ENCODE measurements around the gene CTIF.
A peak's percentile ranks its signal among the peaks of the same experiment; 100 is the strongest.

The CTIF gene

GRCh38 chr18:48896326-48896874 is 357.6 kb downstream of the CTIF start:
- no peak for DNase-seq

- DNase-seq = no peak
These were observed 358.2 kb downstream of the CTIF start for GRCh38 chr18:48896875-48897511.

- no peak for DNase-seq
These were observed 358.7 kb downstream of the CTIF start for GRCh38 chr18:48897531-48897930.

- no peak for DNase-seq
These were observed 359.7 kb downstream of the CTIF start for GRCh38 chr18:48898521-48898920.

- DNase-seq = no peak
These were observed 360.8 kb downstream of the CTIF start for GRCh38 chr18:48899558-48900174.

GRCh38 chr18:48900469-48900868 is 361.6 kb downstream of the CTIF start:
- DNase-seq = no peak

- DNase-seq = no peak
These were observed 362.6 kb downstream of the CTIF start for GRCh38 chr18:48901145-48902022.

GRCh38 chr18:48902023-48902855 is 363.4 kb downstream of the CTIF start:
- DNase-seq = no peak

- no peak for DNase-seq
These were observed 364.2 kb downstream of the CTIF start for GRCh38 chr18:48902856-48903601.

- no peak for DNase-seq
These were observed 365.3 kb downstream of the CTIF start for GRCh38 chr18:48904091-48904490.

- no peak for DNase-seq
These were observed 366.1 kb downstream of the CTIF start for GRCh38 chr18:48904847-48905394.

- no peak for DNase-seq
These were observed 366.7 kb downstream of the CTIF start for GRCh38 chr18:48905513-48905912.

GRCh38 chr18:48908916-48909315 is 370.1 kb downstream of the CTIF start:
- DNase-seq = no peak

GRCh38 chr18:48909721-48910120 is 370.9 kb downstream of the CTIF start:
- peak in 3 of 6 experiments; percentile 26 to 46 (median 42) for DNase-seq

- DNase-seq = no peak
These were observed 372.2 kb downstream of the CTIF start for GRCh38 chr18:48910972-48911545.

Data from stimulated activated naive CD4-positive, alpha-beta T cell (primary cell).